ENCODE measurements around the gene CCN6.
"Not testable (repeated sequence)": the region's sequence is repeated elsewhere in the genome, so short reads cannot be mapped to it uniquely, and the experiment has no call there.

CCN6 gene

DNA sequence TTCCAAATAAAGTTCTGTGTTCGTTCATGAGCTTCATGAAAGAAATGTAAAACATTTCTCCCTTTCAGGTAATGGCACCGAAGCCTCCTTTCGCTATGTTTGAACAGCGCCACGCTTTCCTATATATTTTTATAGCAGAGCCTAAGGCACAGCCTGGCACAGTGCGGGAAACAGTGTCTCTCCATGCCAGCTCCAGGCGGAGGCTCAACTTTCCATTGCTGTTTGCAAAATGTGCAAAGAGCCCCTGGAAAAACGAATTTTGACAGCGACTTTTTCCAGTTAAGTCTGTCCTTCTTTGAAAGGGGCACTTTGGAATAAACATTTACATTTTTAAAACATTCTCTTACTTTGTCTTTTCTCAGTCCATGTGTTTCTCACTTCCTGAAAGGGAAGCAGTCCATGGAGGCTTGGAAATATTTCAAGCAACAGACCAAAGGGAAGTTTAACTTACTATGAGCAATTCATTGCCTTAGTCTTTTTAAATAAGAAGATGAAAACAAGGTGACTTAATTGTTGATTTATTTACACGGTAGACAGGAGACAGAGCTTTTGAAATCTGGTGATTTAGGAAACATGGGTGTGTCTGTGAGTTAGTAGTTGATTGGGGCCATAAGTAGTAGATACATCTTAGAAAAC lies 769 bp downstream of the CCN6 start:
- DNase-seq = no peak

DNA sequence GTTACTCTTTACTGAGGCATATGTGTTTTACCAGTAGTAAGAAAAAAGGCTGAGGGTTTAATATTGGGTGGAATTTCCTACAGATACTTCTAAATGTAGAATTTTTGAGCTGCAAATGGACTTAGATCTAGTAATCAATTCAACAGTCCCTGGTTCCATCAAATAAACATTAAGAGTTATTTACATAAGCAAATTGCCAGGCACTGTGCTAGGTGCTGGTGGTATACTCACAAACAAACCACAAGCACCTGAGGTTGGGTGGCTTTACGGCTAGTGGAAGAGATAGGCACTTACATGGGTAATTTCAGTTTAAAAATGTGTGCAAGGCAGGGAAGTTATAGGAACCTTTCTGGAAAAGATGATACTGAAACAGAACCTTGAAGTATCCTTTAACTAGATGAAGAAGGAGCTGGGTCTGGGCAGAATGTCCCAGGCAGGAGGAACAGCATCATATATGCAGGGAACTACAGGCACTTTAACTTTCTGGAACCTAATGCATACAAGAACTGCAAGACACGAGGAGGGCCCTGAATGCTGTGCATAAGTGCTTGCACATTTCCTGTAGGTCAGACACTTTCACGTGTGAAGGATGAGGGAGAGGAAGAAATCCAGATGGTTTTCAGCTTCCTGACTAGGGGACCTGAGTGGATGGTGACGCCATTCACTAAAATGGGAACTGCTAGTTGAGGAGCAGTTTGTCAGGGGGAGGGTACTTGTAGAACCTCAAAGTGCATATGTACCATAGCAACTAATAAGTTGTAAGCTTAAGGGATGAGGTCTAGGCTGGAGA lies 4.5 kb downstream of the CCN6 start:
- DNase-seq = no peak

- no peak for DNase-seq
These were observed 7.7 kb downstream of the CCN6 start for GRCh38 chr6:112061605-112062004.

GRCh38 chr6:112062966-112063365 lies 9.1 kb downstream of the CCN6 start:
- DNase-seq = no peak

- DNase-seq = no peak
These were observed 11.6 kb downstream of the CCN6 start for GRCh38 chr6:112065426-112065986.

DNA sequence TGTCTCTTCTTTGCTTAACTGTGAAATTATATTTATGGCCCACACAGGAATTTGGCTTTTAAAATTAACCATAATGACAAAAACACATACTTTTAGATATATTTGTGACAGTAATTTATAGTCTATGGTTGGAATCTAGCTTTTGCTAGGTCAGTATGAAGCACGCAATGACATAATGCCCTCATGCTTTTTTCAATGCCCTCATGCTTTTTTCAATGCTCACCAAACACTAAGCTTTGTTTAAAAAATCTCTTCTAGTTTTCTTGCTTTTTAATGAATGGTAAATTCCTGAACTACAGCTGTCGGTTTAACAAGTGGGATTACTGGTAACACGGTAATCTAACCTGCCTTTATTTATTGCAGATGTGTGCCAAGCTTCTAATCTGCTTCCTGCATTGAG lies 12.7 kb downstream of the CCN6 start:
- DNase-seq = no peak

DNA sequence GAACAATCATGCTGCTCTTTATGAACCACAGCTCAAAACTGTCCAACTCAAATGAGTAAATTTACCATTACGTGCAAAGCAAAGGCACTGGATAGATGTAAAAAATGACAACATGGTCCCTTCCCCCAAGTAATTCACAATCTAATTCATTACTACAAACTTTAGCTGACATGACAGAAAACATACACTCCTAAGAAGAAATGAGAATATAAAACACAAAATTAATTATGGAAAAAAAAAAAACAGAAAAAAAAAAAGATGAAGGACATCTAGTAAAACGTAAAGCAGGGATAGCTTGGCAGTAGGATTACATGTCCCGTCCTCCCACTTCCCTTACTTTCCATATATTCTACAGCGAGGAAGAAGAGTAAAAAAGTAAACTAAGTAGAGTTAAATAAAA lies 27.7 kb downstream of the CCN6 start:
- DNase-seq = no peak

GRCh38 chr6:112085286-112086065 lies 31.6 kb downstream of the CCN6 start:
- no peak for DNase-seq

- DNase-seq = no peak
These were observed 32.8 kb downstream of the CCN6 start for GRCh38 chr6:112086744-112087135.

GRCh38 chr6:112087136-112087911 lies 33.4 kb downstream of the CCN6 start, which contains the start of the genes FAM229B and TUBE1:
TSS of gene FAM229B (plus strand) at chr6:112087591. CDS start at chr6:112099284, 11,693 bp downstream.
TSS of gene TUBE1 (minus strand) at chr6:112087482. CDS start at chr6:112087434, 48 bp downstream.
- peak; percentile 54 to 80 (median 72) for DNase-seq

DNA sequence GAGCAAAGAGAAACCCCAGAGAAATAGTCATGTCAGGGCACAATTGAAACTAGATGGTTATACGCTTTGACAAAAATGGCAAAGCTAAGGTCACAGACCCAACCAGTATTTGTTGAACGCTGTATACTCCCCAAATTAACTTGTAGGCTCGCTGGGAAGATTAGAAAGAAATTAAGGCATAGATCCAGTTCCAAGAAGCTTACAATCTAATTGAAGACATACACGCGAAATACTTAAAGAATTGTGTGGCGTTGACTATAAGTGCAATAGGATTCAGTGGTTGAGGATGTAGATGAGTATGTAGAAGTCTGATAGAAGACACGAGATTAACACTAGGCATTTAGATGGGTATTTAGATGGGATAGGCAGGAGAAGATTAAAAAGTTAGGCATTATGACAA lies 34.0 kb downstream of the CCN6 start:
- no peak for DNase-seq

- DNase-seq = no peak
These were observed 43.0 kb downstream of the CCN6 start for GRCh38 chr6:112096901-112097300.

DNA sequence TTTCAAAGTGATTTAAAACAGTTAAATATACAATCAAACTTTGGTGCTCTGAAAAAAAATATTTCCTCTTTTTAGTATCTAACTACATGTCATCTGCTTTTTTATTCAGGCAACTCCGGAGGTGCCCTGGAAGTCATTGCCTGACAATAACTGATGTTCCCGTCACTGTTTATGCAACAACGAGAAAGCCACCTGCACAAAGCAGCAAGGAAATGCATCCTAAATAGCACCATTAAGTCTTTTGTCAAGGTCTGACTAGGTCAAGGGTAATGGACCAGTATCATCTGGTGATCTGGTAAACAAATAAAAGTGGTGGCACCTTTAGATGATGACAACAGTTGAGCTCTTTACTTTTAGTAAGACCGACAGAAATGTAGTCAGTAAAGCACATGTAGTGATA lies 46.7 kb downstream of the CCN6 start:
- no peak for DNase-seq

GRCh38 chr6:112106026-112106425 lies 52.1 kb downstream of the CCN6 start:
- DNase-seq = not testable (repeated sequence)

DNA sequence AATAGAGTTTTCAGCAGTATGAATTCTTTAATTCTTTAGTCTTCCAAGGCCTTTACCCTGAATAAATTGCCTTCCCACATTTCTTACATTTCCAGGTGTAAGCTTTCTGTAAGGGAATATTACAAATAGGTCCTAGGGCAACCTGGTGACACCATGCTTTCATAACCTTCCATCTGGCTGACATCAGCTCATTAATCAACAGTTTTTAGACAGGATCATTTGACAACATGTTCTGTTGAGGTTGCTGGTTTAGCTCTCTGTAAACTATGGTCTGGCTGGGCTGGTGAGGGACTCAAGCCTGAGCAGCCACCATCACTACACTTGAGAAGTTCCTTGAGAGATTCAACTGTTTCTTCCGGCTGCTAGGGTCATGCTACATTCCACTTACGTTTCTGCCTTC lies 52.7 kb downstream of the CCN6 start:
- no peak for DNase-seq

DNA sequence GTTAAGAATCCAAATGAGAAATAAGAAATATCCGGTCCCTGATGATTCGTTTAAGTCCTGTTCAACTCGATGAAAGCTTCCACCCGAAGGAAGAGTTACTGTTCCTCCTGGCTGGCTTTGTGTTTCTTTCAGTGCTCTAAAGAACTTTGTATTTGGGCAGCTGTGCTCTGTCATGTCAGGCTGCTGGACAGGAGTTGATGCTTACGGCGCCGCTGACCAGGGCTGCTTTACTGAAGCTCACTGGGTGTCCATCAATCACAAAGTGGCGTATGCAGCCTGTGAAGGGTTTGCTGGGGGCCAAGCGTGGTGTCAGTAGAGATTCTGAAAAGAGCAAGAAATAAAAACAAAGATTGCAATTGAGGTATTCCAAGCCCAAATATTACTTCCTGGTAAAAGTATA lies 55.4 kb downstream of the CCN6 start:
- no peak for DNase-seq

- DNase-seq = no peak
These were observed 59.5 kb downstream of the CCN6 start for GRCh38 chr6:112113431-112113830.

DNA sequence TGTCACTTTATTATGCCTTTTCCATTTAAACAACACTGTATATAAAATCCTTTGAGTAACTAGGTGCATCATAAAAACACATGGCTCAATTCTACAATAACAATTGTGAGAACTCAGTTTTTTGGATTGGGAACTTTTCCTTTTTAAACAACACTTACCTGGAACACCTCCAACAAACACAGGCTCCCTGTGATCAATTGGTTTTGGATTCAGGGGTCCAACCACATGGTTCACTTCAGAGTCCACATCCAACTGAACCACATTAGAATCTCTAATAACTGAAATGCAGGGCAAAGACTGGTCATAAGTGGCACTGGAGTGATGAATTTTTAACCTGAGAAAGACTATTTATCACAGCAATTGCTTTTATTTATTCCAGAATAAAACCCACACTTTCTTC lies 60.0 kb downstream of the CCN6 start:
- DNase-seq = no peak

DNA sequence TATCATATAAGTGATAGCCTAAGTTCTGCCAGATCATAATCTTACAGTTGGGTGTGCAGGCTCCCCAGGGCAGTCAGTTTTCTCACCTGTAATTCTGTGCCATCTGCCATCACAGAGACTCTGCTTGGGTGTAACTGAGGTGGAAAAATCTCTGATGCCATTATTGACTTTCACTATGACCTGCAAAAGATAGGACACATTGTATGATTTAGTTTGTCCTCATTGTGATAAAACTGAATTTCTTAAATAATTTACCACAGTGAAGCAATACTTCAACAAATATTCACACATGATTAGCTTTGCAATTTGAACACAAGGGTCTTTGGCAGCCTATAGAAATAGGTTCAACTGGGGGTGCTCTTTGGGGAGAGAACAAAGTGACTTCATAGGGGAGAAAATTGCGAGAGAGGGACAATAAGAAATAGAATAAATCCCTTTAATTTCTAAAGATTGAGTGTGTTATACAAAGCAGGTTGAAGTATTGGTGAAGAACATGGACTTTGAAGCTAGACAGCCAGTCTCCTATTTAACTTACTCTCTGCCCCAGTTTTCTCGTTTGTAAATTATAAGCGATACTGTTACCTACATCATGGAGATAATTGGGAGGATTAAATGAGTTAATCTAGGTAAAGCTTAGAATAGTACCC lies 60.8 kb downstream of the CCN6 start:
- DNase-seq = no peak

DNA sequence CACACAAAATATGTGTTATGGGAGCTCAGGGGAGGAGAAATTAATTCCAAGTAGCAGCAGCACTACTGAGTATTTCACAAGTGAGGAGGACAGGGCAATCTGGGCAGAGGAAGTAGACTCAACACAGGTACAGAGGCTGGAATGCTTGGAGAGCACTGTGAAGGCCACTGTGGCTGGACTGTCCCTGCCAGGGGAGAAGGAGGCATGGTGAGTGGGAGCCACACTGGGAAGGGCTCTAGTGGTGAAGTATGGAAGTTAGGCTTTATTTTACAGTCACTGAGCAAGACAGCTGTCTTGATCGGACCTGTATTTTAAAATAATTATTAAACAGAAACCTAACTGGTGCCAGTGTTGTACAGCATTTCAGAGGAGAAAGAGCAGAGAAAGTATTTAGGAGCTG lies 62.3 kb downstream of the CCN6 start:
- no peak for DNase-seq

DNA sequence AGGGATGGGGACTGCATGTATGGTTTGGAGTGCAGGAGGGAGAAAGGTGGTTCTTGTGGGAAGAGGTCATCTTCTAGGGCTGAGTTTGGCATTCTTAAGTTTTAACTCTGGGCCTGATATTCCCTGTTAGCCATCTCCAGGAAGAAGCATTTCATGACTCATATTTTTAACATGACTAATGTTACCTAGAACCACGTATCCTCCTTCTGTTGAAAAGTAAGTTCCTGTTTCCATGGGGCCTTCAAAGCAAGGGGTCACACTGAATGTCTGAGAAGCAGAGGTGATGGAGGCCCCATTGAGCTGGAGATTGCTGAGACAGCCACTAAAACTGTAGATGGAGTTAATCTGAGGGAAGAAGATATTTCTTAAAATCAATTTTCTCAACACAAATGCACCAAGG lies 63.6 kb downstream of the CCN6 start:
- no peak for DNase-seq

DNA sequence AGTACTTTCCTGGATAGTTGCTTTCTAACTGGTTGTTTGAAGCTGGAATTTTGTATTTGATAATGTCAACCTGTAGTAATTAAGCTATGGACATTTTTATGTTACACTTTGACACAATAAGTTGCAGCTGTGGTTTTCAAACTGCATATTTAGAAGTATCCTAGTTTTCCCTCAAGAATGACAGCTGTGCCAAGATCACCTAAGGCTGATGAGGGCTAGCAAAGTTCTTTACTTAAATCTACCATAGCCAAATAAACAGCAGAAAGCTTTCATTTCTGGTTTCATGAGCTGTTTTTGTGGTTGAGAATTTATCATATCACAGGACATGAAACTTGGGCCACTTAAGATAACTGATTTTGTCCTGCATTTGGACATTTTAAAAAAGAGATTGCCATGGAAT lies 64.1 kb downstream of the CCN6 start:
- no peak for DNase-seq
